Adipocyte (in vitro differentiated cells): Measurements from ENCODE around the gene PNMA6F.
"Not testable (repeated sequence)": the region's sequence is repeated elsewhere in the genome, so short reads cannot be mapped to it uniquely, and the experiment has no call there.

ENCODE experiments used
- DNase-seq: peaks from one replicate; pipeline ENCODE4 v3.0.0-alpha.2; 2015; ENCODE audit warnings: low read depth
- H3K27me3 ChIP-seq: replicated peaks from 2 replicates; pipeline ENCODE4 v1.7.0; 2013; ENCODE audit warnings: mild to moderate bottlenecking, low read length, moderate library complexity; ENCODE audit not compliant: control insufficient read depth, insufficient read depth
- H3K36me3 ChIP-seq: 2 replicates; pipeline ENCODE4 v1.7.0; 2013; ENCODE audit warnings: low read length, mild to moderate bottlenecking, moderate library complexity; ENCODE audit not compliant: control insufficient read depth, insufficient read depth, severe bottlenecking
- H3K4me1 ChIP-seq: 2 replicates; pipeline ENCODE4 v1.7.0; 2013; ENCODE audit warnings: mild to moderate bottlenecking, low read length, moderate library complexity; ENCODE audit not compliant: control insufficient read depth, insufficient read depth
- H3K4me3 ChIP-seq: 2 replicates; pipeline ENCODE4 v1.7.0; 2013; ENCODE audit warnings: mild to moderate bottlenecking, low read length, moderate library complexity
- H3K9ac ChIP-seq: 2 replicates; pipeline ENCODE4 v1.7.0; 2013; ENCODE audit warnings: mild to moderate bottlenecking, low read length, moderate library complexity
- H3K9me3 ChIP-seq: 2 replicates; pipeline ENCODE4 v1.7.0; 2013; ENCODE audit warnings: mild to moderate bottlenecking, low read length, moderate library complexity; ENCODE audit not compliant: control insufficient read depth

The PNMA6F gene

DNA sequence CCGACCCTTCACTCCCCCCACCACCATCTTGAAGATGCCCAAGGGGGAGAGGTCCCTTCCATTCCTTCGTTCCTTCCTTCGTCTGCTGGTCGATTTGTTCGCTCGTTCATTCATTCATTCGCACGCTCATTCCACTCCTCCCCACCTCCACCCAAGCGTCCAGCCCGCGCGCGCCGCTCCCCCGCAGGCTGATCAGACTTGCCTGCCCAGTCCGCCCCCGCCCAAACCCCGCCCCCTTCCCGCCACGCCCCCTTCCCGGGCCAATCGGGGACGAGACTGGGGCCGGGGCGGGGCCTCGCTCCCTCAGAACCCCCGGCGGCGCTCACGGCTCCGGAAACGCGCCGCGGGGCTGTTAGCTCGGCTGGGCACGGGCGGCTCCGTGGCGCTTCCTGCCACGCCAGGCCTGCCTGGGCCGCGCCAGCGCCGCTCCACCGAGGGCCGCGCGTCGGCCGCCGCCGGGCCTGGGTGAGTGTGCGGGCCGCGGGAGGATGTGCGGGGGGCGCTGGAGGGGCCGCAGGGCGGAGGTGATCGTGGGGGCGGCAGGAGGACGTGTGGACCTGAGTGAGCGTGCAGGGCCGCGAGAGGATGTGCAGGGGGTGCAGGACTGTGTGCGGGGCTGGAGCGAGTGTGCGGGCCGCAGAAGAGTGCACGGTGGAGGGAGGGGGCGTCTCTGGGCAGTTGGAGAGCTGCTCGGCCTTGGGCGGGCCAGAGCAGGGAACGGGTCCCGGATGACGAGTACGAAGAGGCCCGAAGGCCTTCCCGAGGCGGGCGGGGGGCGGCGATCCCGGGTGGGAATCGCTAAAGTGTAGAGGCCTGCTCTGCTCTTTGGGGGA lies 12.5 kb upstream of the PNMA6F start, which contains the start of gene ZNF275:
ZNF275 (plus strand) TSS at position 333 of the 833 bp plus-strand sequence. CDS start 2,527 bp downstream, outside the sequence.
- Histone ChIP-seq H3K4me3 (peak within 1 kb of the TSS; percentile 82), H3K27me3 (peaks cover 7% of the 10 kb centered on the region), H3K4me1 (peaks cover 7% of the 10 kb centered on the region), H3K9me3 (no peaks in the 10 kb centered on the region), H3K36me3 (peaks cover 12% of the 10 kb centered on the region), H3K9ac (peak within 1 kb of the TSS; percentile 89)
- peak; percentile 89 for DNase-seq

DNA sequence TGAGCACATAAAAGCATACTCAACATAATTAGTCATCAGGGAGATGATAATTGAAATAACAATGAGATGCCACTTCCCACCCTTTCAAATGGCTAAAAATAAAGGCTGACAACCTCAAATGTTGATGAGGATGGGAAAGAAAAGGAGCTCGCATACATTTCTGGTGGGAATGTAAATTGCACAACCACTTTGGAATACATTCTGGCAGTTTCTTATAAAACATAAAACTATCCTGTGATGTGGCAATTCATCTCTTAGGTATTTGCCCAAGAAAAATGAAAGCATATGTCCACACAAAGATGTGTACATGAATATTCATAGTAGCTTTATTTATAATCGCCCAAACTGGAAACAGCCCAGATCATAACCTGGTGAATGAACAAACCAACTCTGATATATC lies 11.7 kb upstream of the PNMA6F start:
- H3K36me3 ChIP-seq, result peaks cover 11% of the 10 kb centered on the region
- H3K4me1 ChIP-seq, result peaks cover 7% of the 10 kb centered on the region
- H3K4me3 ChIP-seq, result peak overlapping the region; percentile 79
- H3K9me3 ChIP-seq, result no peaks in the 10 kb centered on the region
- peaks cover 14% of the 10 kb centered on the region for H3K27me3 ChIP-seq
- peak; percentile 78 for DNase-seq
- no peak overlapping the region for H3K9ac ChIP-seq

DNA sequence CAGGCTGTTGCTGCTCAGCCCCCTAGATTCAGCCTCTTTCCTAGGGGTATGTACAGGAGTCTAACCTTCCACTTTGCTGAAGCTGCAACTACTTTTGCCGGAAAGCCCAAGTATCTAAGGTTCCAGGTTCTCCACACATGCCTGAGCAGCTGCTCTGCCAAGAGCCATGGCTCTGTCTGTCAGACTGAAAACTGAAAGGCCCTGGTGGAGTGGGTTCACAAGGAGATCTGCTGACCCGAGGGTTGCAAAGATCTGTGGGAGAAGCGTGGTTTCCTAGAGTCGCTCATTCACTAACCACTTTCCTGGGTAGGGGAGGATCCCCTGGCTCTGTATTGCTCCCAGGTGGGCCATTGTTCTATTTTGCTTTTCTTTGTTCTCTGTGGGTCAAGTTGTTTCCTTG lies 6.0 kb upstream of the PNMA6F start:
- Histone ChIP-seq H3K27me3 (peaks cover 18% of the 10 kb centered on the region), H3K36me3 (no peaks in the 10 kb centered on the region), H3K4me3 (no peak overlapping the region), H3K9ac (no peak overlapping the region), H3K9me3 (peaks cover 30% of the 10 kb centered on the region), H3K4me1 (no peaks in the 10 kb centered on the region)
- no peak for DNase-seq

DNA sequence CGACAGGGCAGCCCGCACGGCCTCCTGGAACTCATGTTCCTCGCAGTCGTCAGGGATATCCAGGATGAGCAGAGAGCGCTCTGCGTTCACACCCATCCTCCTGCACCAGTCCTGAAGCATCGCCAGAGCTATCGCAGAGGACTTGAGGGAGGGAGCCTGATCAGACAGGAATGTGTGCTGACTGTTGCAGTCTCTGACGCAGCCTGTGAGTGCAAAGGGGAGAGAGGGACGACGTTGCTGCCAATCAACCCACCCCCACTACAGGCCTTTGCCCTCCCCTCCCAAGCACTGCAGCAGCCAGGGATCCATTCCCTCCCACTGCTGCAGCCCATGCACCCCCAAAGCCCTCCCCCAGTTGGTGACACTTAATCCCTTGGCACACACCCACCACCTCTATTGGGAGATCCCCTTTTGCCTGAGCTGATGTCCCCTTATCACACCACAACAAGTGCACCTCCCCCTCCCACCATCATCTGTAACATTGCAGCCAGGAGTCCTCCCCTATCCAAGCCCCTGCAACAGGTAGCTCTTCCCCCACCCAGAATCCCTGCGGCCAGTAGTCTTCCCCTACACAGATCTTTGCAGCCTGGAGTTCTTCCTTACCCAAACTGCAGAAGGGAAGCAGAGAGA lies 897 bp downstream of the PNMA6F start:
- Histone ChIP-seq H3K36me3 (no peaks in the 10 kb centered on the region), H3K9ac (no peak overlapping the region), H3K27me3 (peaks cover 14% of the 10 kb centered on the region), H3K4me1 (no peaks in the 10 kb centered on the region), H3K4me3 (no peak overlapping the region), H3K9me3 (peaks cover 25% of the 10 kb centered on the region)
- DNase-seq, result no peak

DNA sequence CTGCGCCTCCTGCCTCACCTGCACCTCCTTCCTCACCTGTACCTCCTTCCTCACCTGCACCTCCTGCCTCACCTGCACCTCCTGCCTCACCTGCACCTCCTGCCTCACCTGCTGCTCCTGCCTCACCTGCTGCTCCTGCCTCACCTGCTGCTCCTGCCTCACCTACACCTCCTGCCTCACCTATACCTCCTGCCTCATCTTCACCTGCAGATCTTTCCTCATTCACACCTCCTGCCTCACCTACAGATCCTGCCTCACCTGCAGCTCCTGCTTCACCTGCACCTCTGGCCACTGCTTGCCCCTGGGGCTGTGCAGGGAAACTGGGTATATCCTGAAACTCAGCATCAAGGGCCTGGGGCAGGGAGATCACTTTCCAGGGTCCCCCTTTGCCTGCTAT lies 1.5 kb downstream of the PNMA6F start:
- not testable (repeated sequence) for DNase-seq, H3K36me3 ChIP-seq, H3K9ac ChIP-seq, H3K4me3 ChIP-seq, H3K4me1 ChIP-seq
- peaks cover 19% of the 10 kb centered on the region for H3K9me3 ChIP-seq
- H3K27me3 ChIP-seq, result peaks cover 14% of the 10 kb centered on the region

DNA sequence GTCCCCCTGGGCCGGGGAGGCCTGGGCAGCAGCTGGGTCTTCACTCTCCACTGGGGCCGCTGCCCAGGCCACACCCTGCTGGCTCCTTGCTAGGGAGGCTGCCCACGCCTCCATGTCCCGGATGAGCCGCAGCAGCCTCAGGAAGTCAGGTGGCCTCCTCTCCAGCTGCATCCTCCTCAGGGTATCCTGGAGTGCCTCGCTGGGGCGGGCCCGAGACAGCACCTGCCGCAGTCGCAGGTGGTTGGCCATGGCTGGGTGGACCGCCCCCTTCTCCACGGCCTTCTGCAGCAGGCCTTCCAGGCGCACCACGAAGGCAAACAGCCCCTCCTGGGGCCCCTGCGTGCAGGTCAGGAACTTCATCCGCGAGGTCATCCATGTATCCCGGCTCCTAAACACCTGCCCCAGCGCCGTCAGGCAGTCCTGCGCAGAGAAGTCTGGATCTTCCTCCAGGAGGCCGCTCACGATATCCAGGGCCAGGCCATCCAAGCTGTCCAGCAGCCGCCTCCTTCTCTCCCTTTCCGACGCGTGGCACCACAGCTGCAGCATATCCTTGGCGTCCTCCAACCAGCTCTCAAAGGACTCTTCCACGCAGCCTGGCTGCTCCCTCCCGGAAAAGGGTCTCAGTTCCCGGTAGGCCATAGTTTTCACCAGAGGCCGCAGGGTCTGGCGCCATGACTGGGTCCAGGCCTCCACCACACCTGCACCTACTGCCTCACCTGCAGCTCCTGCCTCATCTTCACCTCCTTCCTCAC lies 2.1 kb downstream of the PNMA6F start:
- Histone ChIP-seq H3K4me1 (no peaks in the 10 kb centered on the region), H3K36me3 (no peaks in the 10 kb centered on the region), H3K9me3 (peaks cover 14% of the 10 kb centered on the region), H3K27me3 (peaks cover 14% of the 10 kb centered on the region), H3K9ac (no peak overlapping the region), H3K4me3 (no peak overlapping the region)
- no peak for DNase-seq

DNA sequence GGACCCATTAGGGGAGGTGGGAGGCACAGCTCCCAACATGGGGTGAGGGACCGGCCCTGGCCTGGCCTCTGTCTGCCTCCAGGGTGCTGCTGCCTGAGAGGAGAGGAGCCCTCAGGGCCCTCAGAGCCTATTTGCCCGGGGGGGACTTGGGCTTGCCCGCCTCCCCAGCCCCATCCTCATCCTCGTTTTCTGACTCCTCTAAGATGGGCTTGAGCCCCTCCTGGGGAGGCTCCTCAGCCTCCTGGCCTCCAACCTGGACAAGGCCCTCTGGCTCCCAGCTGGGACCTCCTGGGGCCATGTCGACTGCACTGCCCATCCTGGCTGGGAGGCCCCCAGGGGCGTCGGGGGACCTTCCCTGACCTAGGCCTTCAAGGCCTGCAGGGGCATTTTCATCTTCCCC lies 2.8 kb downstream of the PNMA6F start:
- H3K9me3 ChIP-seq, result peaks cover 9% of the 10 kb centered on the region
- H3K4me3 ChIP-seq, result no peak overlapping the region
- no peak overlapping the region for H3K9ac ChIP-seq
- H3K4me1 ChIP-seq, result no peaks in the 10 kb centered on the region
- peaks cover 14% of the 10 kb centered on the region for H3K27me3 ChIP-seq
- no peaks in the 10 kb centered on the region for H3K36me3 ChIP-seq
- no peak for DNase-seq

DNA sequence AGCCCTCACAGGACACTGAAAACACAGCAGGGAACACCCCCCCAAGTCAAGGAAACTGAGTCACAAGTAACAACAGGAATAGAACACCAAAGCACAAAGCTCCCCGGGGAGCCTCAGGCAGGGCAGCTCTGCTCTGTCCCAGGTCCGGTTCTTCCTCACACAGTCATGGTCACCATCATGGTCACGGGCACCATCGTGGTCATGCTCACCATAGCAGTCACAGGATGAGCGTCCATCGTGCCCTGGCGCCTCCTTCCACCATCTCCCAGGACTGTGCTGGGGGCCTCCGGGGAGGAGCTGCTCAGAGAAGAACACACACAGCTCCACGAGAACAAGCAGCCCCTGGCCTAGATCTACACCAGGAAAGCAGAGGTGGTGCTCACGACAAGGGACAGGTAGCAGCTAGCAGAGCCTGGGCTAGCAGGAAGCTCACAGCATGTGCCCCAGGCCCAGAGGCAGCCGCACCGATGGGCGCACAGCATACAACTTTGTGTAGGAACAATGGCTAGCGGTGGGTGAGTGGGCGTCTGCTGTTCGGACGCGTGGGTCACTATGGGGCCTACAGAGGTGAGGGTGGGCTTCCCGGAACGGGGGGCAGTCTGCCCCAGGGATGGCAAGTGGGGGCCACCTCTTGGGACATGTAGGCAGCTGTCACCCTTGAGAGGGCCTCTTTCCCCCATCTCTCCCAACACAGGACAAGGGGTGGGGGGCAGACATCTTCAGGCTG lies 3.4 kb downstream of the PNMA6F start:
- Histone ChIP-seq H3K9me3 (peaks cover 2% of the 10 kb centered on the region), H3K4me3 (no peak overlapping the region), H3K9ac (no peak overlapping the region), H3K36me3 (no peaks in the 10 kb centered on the region), H3K4me1 (no peaks in the 10 kb centered on the region), H3K27me3 (peaks cover 14% of the 10 kb centered on the region)
- DNase-seq, result no peak

DNA sequence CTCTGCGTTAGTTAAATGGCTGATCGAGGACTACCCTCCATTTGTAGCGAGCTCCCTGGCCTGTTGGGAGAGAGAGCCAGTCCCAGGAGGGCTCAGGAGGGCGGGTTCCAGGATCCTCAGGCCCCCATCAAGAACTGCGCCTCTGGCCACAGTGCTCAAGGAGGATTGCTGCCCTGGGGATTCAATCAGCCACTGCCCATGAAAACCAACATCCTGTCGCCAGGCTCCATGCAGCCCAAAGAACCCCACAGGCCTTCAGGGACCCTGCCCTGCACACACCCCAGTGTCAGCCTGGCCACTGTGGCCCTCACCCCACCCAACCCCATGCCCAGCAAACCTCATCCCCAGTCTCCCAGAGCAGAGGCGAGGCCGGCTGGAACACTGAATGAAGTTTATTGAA lies 4.3 kb downstream of the PNMA6F start:
- Histone ChIP-seq H3K9ac (no peak overlapping the region), H3K4me3 (no peak overlapping the region), H3K9me3 (no peaks in the 10 kb centered on the region), H3K36me3 (no peaks in the 10 kb centered on the region), H3K27me3 (peaks cover 15% of the 10 kb centered on the region), H3K4me1 (no peaks in the 10 kb centered on the region)
- DNase-seq, result no peak

DNA sequence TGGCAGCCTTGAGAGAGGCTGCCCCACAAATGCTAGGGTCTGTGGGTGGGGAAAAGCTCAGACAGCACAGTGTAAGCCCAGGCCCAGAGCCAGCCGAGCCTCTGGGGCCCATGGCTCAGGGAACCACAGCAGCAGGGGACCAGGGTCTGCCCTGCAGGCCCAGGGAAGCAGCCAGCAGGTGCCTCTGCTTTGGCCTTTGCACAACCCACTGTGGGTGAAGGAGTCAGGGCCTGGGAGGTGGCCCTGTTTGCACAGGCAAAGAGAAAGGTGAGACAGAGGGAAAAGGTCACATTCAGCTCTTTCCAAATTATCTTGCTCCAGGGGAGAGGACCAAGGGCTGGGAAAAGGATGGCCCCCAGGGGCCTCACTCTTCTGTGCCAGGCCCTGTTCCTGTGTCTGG lies 8.7 kb downstream of the PNMA6F start:
- DNase-seq, result no peak
- Histone ChIP-seq H3K27me3 (peaks cover 29% of the 10 kb centered on the region), H3K9ac (no peak overlapping the region), H3K4me3 (no peak overlapping the region), H3K9me3 (no peaks in the 10 kb centered on the region), H3K4me1 (no peaks in the 10 kb centered on the region), H3K36me3 (no peaks in the 10 kb centered on the region)

DNA sequence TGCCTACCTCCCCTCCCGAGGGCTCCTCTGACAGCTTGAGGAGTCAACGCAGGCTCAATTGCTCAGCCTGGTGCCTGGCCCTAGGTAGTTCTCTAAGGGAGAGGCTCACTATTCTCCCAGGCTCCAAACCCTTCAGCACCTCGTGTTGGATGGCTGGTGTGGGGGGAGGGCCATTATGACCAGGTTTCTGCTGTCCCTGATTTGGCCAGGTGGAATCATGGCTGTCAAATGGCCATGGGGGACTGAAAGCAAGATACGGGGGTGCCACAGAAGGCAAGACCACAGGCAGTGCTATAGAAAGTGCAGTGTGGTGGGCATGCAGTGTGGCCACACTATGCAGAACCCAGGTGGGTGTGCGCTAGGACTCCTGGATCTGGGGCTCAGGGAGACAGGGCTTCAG lies 9.5 kb downstream of the PNMA6F start:
- H3K4me3 ChIP-seq, result no peak overlapping the region
- no peaks in the 10 kb centered on the region for H3K36me3 ChIP-seq
- no peak overlapping the region for H3K9ac ChIP-seq
- no peak for DNase-seq
- peaks cover 29% of the 10 kb centered on the region for H3K27me3 ChIP-seq
- H3K9me3 ChIP-seq, result no peaks in the 10 kb centered on the region
- peaks cover 6% of the 10 kb centered on the region for H3K4me1 ChIP-seq
